ENCODE data around the gene PARP4. TPM values are rescaled to one million over a fixed set of nuclear protein-coding genes. Genes with fewer than 3 reads are reported as not detected.

PARP4 gene
- total and polyA plus RNA-seq, 2 of the 13 experiments (the other 11 are each of a cell fraction or from before 2014, with no cell fraction given): 40.5 to 42.6 TPM

- FAIRE-seq (no peak), ATAC-seq (no peak), DNase-seq (ENCODE audit: low spot score) (no peak)
- Histone ChIP-seq H3K9ac (ENCODE audit: insufficient read depth, low read depth, low read length) (no peak overlapping the region), H3K9me3 (ENCODE audit: low read length) (no peaks in the 10 kb centered on the region), H3K27me3 (ENCODE audit: control insufficient read depth in 1 of 2, insufficient read depth in 2 of 2, low read length in 2 of 2) (peaks cover 0 to 6% of the 10 kb centered on the region in 2 experiments; a peak in 1 of 5 replicates), H4K20me1 (ENCODE audit: insufficient read depth, low read length) (no peaks in the 10 kb centered on the region), H3K27ac (ENCODE audit: extremely low read length, insufficient read depth, low read length) (no peak overlapping the region), H3K36me3 (replicated peaks in 1 of 2; ENCODE audit: control insufficient read depth in 1 of 2, insufficient read depth in 2 of 2, low read length in 2 of 2) (no peaks in the 10 kb centered on the region), H3K4me3 (replicated peaks in 1 of 3; ENCODE audit: insufficient read depth in 1 of 3, low read depth in 2 of 3, low read length in 3 of 3) (no peak overlapping the region), H2AFZ (ENCODE audit: low read length) (no peak overlapping the region), H3K4me1 (ENCODE audit: insufficient read depth, low read length) (no peaks in the 10 kb centered on the region), H3K79me2 (ENCODE audit: insufficient read depth, low read length) (no peaks in the 10 kb centered on the region), H3K4me2 (ENCODE audit: low read depth, low read length) (no peak overlapping the region)
- in situ Hi-C loops (cut with HindIII; ENCODE audit: extremely low pct_ligation_motif_present, low pct_unique_long_range_greater_than_20kb): no loop called here
- POLR2A ChIA-PET: no interaction called here
- 51% methylated on average over 6 of the region's 6 CpGs for WGBS (ENCODE audit: low lambda C conversion rate)
- BruUV-seq (replicated peaks): no TSS peak
- intact Hi-C loops (cut with micrococcal nuclease; ENCODE audit: unreplicated experiment): no loop called here
- CTCF ChIA-PET (ENCODE audit: low intra/inter-chr PET ratio, low total read pairs): no interaction called here
- TF ChIP-seq TSC22D2 (CRISPR knock-in tag; IDR thresholded peaks at IDR 0.05; ENCODE audit: borderline replicate concordance) (no peak), ATAD3A (CRISPR knock-in tag; IDR thresholded peaks at IDR 0.05) (no peak), ZSCAN21 (CRISPR knock-in tag; IDR thresholded peaks at IDR 0.05; ENCODE audit: borderline replicate concordance) (no peak), YEATS4 (CRISPR knock-in tag; IDR thresholded peaks at IDR 0.05; ENCODE audit: borderline replicate concordance) (no peak)
Measured at GRCh38 chr13:24527266-24527775, 14.7 kb upstream of the PARP4 start.

GRCh38 chr13:24520733-24521132 is 8.2 kb upstream of the PARP4 start:
- CTCF ChIA-PET (ENCODE audit: low intra/inter-chr PET ratio, low total read pairs): no interaction called here
- no peak for TF ChIP-seq ZNF891 (CRISPR knock-in tag; IDR thresholded peaks at IDR 0.05)
- no peak for TF ChIP-seq ATF7-NPFF (CRISPR knock-in tag; IDR thresholded peaks at IDR 0.05; ENCODE audit: low read depth)
- TF ChIP-seq IRF2 (CRISPR knock-in tag; IDR thresholded peaks at IDR 0.05): no peak
- no peak for TF ChIP-seq NR3C1 (CRISPR knock-in tag; IDR thresholded peaks at IDR 0.05)
- TF ChIP-seq MIER2 (CRISPR knock-in tag; IDR thresholded peaks at IDR 0.05): no peak
- no peak for TF ChIP-seq ATF5 (CRISPR knock-in tag; IDR thresholded peaks at IDR 0.05; ENCODE audit: low read depth)
- no peak for TF ChIP-seq TARDBP (CRISPR knock-in tag; IDR thresholded peaks at IDR 0.05)
- TF ChIP-seq IKZF5 (CRISPR knock-in tag; IDR thresholded peaks at IDR 0.05): no peak
- no peak for TF ChIP-seq ZNF879 (CRISPR knock-in tag; IDR thresholded peaks at IDR 0.05)
- TF ChIP-seq CSRNP1 (CRISPR knock-in tag; IDR thresholded peaks at IDR 0.05): no peak
- no peak for TF ChIP-seq PRPF4 (IDR thresholded peaks at IDR 0.05; ENCODE audit: low read depth, low read length, poor library complexity, severe bottlenecking)
- no peak for TF ChIP-seq SRSF4 (IDR thresholded peaks at IDR 0.05; ENCODE audit: low read depth, low read length, poor library complexity, severe bottlenecking)
- TF ChIP-seq RBFOX2 (IDR thresholded peaks at IDR 0.05; ENCODE audit: low read depth, low read length): no peak

More at GRCh38 chr13:24520733-24521132, 8.2 kb upstream of the PARP4 start:
- Histone ChIP-seq H3K4me2 (ENCODE audit: low read depth, low read length) (no peak overlapping the region), H3K4me3 (replicated peaks in 1 of 3; ENCODE audit: insufficient read depth in 1 of 3, low read depth in 2 of 3, low read length in 3 of 3) (no peak overlapping the region), H3K27ac (ENCODE audit: extremely low read length, insufficient read depth, low read length) (no peak overlapping the region), H3K9ac (ENCODE audit: insufficient read depth, low read depth, low read length) (no peak overlapping the region), H3K79me2 (ENCODE audit: insufficient read depth, low read length) (no peaks in the 10 kb centered on the region), H2AFZ (ENCODE audit: low read length) (no peak overlapping the region), H3K27me3 (ENCODE audit: control insufficient read depth in 1 of 2, insufficient read depth in 2 of 2, low read length in 2 of 2) (no peaks in the 10 kb centered on the region), H3K9me3 (ENCODE audit: low read length) (no peaks in the 10 kb centered on the region), H4K20me1 (ENCODE audit: insufficient read depth, low read length) (no peaks in the 10 kb centered on the region), H3K4me1 (ENCODE audit: insufficient read depth, low read length) (no peaks in the 10 kb centered on the region), H3K36me3 (replicated peaks in 1 of 2; ENCODE audit: control insufficient read depth in 1 of 2, insufficient read depth in 2 of 2, low read length in 2 of 2) (no peaks in the 10 kb centered on the region)
- BruUV-seq (replicated peaks): no TSS peak
- POLR2A ChIA-PET: no interaction called here
- DNase-seq (ENCODE audit: low spot score) (no peak), FAIRE-seq (no peak), ATAC-seq (no peak)
- in situ Hi-C loops (cut with HindIII; ENCODE audit: extremely low pct_ligation_motif_present, low pct_unique_long_range_greater_than_20kb) (no loop called here), intact Hi-C loops (cut with micrococcal nuclease; ENCODE audit: unreplicated experiment) (no loop called here)
- WGBS (ENCODE audit: low lambda C conversion rate): 39% methylated on average over 1 of the region's 1 CpG
